IMR-90 (cell line): ENCODE measurements around the gene TOMM40. TPM values are rescaled to one million over a fixed set of nuclear protein-coding genes. Genes with fewer than 3 reads are reported as not detected.

ENCODE experiments used
- ATAC-seq: fragments of 200-7000 bp; cut with Tn5 transposase; 2 replicates; pipeline ENCODE4 v1.9.1; 2020; ENCODE audit warnings: low read depth, mild to moderate bottlenecking, moderate library complexity
- BruUV-seq: library from RNA; stranded (reverse); fragments of 400-500 nt; replicated peaks from 2 replicates; lab custom pipeline; 2021; lab: Mats Ljungman, UMichigan
- CTCF ChIA-PET: fragments of 300-600 bp; formaldehyde crosslinking; extraction: SDS; loops from one replicate; lab custom pipeline; 2021; ENCODE audit warnings: antibody characterized with exemption; lab: Yijun Ruan, JAX
- POLR2A ChIA-PET: fragments of 300-600 bp; sonication (Branson Sonifier 250); formaldehyde crosslinking; loops from one replicate; lab custom pipeline; 2022; ENCODE audit warnings: antibody characterized with exemption; ENCODE audit not compliant: unreplicated experiment; lab: Charles Lee
- DNase-seq: peaks from one replicate; pipeline ENCODE4 v3.0.0; 2013
- H2AFZ ChIP-seq: replicated peaks from 2 replicates; pipeline ENCODE3; 2013; ENCODE audit warnings: low read length, mild to moderate bottlenecking; ENCODE audit not compliant: poor library complexity
- H2AK5ac ChIP-seq: 2 replicates; pipeline ENCODE4 v1.6.1; 2013; ENCODE audit warnings: low read depth, low read length, inconsistent platforms
- H2AK9ac ChIP-seq: replicated peaks from 2 replicates; pipeline ENCODE3; 2013; ENCODE audit warnings: mild to moderate bottlenecking, low read depth, low read length, moderate library complexity; ENCODE audit not compliant: poor library complexity
- H2BK120ac ChIP-seq: 2 replicates; pipeline ENCODE4 v1.6.1; 2013; ENCODE audit warnings: low read depth, low read length, inconsistent platforms
- H2BK15ac ChIP-seq: 3 replicates; pipeline ENCODE4 v1.6.1; 2013; ENCODE audit warnings: low read depth, low read length, inconsistent platforms
- H2BK20ac ChIP-seq: 2 replicates; pipeline ENCODE4 v1.6.1; 2013; ENCODE audit warnings: low read depth, mild to moderate bottlenecking, inconsistent platforms, low read length, moderate library complexity
- H2BK5ac ChIP-seq: 2 replicates; pipeline ENCODE4 v1.6.1; 2013; ENCODE audit warnings: mild to moderate bottlenecking, low read depth, low read length, inconsistent platforms; ENCODE audit not compliant: poor library complexity, severe bottlenecking
- H3K14ac ChIP-seq: replicated peaks from 2 replicates; pipeline ENCODE4 v1.6.1; 2013; ENCODE audit warnings: low read depth, low read length, inconsistent platforms
- H3K18ac ChIP-seq: 2 replicates; pipeline ENCODE4 v1.6.1; 2013; ENCODE audit warnings: low read depth, low read length, control low read depth
- H3K23ac ChIP-seq: 2 replicates; pipeline ENCODE4 v1.6.1; 2013; ENCODE audit warnings: low read depth, low read length, inconsistent platforms
- H3K27ac ChIP-seq: 2 replicates; pipeline ENCODE4 v1.5.1; 2013; ENCODE audit warnings: mild to moderate bottlenecking, control low read depth, low read length; ENCODE audit not compliant: insufficient read depth
- H3K27me3 ChIP-seq: 2 replicates; pipeline ENCODE4 v1.6.1; 2013; ENCODE audit warnings: low read length; ENCODE audit not compliant: control insufficient read depth, insufficient read depth
- H3K36me3 ChIP-seq: 2 replicates; pipeline ENCODE4 v1.6.1; 2013; ENCODE audit warnings: low read length, mixed read lengths; ENCODE audit not compliant: control insufficient read depth, insufficient read depth
- H3K4ac ChIP-seq: 2 replicates; pipeline ENCODE4 v1.6.1; 2013; ENCODE audit warnings: low read depth, low read length, inconsistent platforms
- H3K4me1 ChIP-seq: 2 replicates; pipeline ENCODE4 v1.6.1; 2013; ENCODE audit warnings: low read length, mixed read lengths; ENCODE audit not compliant: control insufficient read depth, insufficient read depth
- H3K4me2 ChIP-seq: 2 replicates; pipeline ENCODE4 v1.6.1; 2013; ENCODE audit warnings: low read depth, mild to moderate bottlenecking, control low read depth, low read length, moderate library complexity
- H3K4me3 ChIP-seq: 2 replicates; pipeline ENCODE4 v1.5.1; 2013; ENCODE audit warnings: low read depth, mild to moderate bottlenecking, control low read depth, low read length, moderate library complexity; ENCODE audit not compliant: insufficient read depth
- H3K56ac ChIP-seq: 2 replicates; pipeline ENCODE4 v1.6.1; 2013; ENCODE audit warnings: low read length, inconsistent platforms; ENCODE audit not compliant: insufficient read depth; ENCODE audit errors: extremely low read depth
- H3K79me1 ChIP-seq, 2 experiments: 2 replicates each; pipeline ENCODE4 v1.6.1; 2013; ENCODE audit warnings: low read length in 2 of 2, inconsistent platforms in 1 of 2, low read depth in 1 of 2
- H3K9ac ChIP-seq: 2 replicates; pipeline ENCODE4 v1.6.1; 2013; ENCODE audit warnings: low read depth, low read length, control low read depth
- H3K9me1 ChIP-seq: 2 replicates; pipeline ENCODE4 v1.6.1; 2013; ENCODE audit warnings: low read length, inconsistent platforms; ENCODE audit not compliant: insufficient read depth
- H3K9me3 ChIP-seq: 2 replicates; pipeline ENCODE4 v1.6.1; 2013; ENCODE audit warnings: low read length; ENCODE audit not compliant: control insufficient read depth, insufficient read depth
- H4K20me1 ChIP-seq: 2 replicates; pipeline ENCODE4 v1.6.1; 2013; ENCODE audit warnings: low read length, inconsistent platforms; ENCODE audit not compliant: insufficient read depth
- H4K5ac ChIP-seq: 2 replicates; pipeline ENCODE4 v1.6.1; 2013; ENCODE audit warnings: mild to moderate bottlenecking, low read depth, low read length, control low read depth
- H4K8ac ChIP-seq, 2 experiments: 2 replicates each; pipeline ENCODE4 v1.6.1; 2013; ENCODE audit warnings: low read depth in 2 of 2, low read length in 2 of 2, control low read depth in 1 of 2, inconsistent platforms in 1 of 2
- H4K91ac ChIP-seq: 2 replicates; pipeline ENCODE4 v1.6.1; 2013; ENCODE audit warnings: low read depth, low read length, inconsistent platforms; ENCODE audit not compliant: insufficient read depth
- CEBPB ChIP-seq: IDR thresholded peaks from 2 replicates; pipeline ENCODE4 v1.6.1; 2012; ENCODE audit warnings: low read depth, low read length, improper control_type of control experiment
- FOS ChIP-seq: fragments of 150-350 bp; IDR thresholded peaks from 2 replicates; pipeline ENCODE4 v1.6.1; 2016; ENCODE audit warnings: low read depth, low read length
- MXI1 ChIP-seq: IDR thresholded peaks from 2 replicates; pipeline ENCODE4 v1.6.1; 2012; ENCODE audit warnings: low read depth, mild to moderate bottlenecking, low read length, moderate library complexity, borderline replicate concordance
- NFE2L2 ChIP-seq: fragments of 150-350 bp; IDR thresholded peaks from 2 replicates; pipeline ENCODE4 v1.6.1; 2016; ENCODE audit warnings: low read depth, mild to moderate bottlenecking, low read length
- RCOR1 ChIP-seq: IDR thresholded peaks from 2 replicates; pipeline ENCODE4 v1.6.1; 2012; ENCODE audit warnings: mild to moderate bottlenecking, low read length, improper control_type of control experiment; ENCODE audit not compliant: insufficient replicate concordance
- RFX5 ChIP-seq: IDR thresholded peaks from 2 replicates; pipeline ENCODE4 v1.8.0; 2012; ENCODE audit warnings: low read depth, mild to moderate bottlenecking, low read length, moderate library complexity
- WGBS, 2 experiments: methylation state at CpG; one replicate each; pipeline versions ENCODE4 v1.1.5 to v1.1.7; 2013; ENCODE audit warnings: missing lambda C conversion rate in 2 of 2; ENCODE audit not compliant: insufficient read length in 1 of 2; ENCODE audit errors: extremely low coverage in 2 of 2; 5-methylcytosine and 5-hydroxymethylcytosine counted together
- dilution Hi-C: fragments of 300-500 bp; cut with HindIII; formaldehyde crosslinking; loops from one replicate; pipeline ENCODE4 v1.14.3; 2018; ENCODE audit warnings: low sequenced_read_pairs; ENCODE audit not compliant: unreplicated experiment
- in situ Hi-C: fragments of 300-500 bp; cut with MboI; formaldehyde crosslinking; loops from 3 replicates; pipeline ENCODE4 v1.14.3; 2019; ENCODE audit warnings: low sequenced_read_pairs, inconsistent platforms, mixed read lengths
- intact Hi-C: fragments of 100-400 bp; cut with micrococcal nuclease; formaldehyde crosslinking; loops from 2 replicates; pipeline ENCODE4 v1.10.0; 2022
- polyA plus RNA-seq, 3 experiments: library from polyadenylated mRNA; depleted of rRNA; stranded (reverse); fragments of >200 nt; gene quantifications; 2 replicates each; pipeline ENCODE4 v1.2.3, GENCODE V29; 2012; ENCODE audit warnings: low replicate concordance in 1 of 3
- total RNA-seq: library from RNA; depleted of rRNA; stranded (reverse); fragments of >200 nt; gene quantifications from 2 replicates; pipeline ENCODE4 v1.2.3, GENCODE V29; 2012
- TF ChIP-seq, protein P1 (sequence below): conservative IDR thresholded peaks from 2 replicates; pipeline ENCODE4 v1.5.1; 2012; ENCODE audit warnings: mild to moderate bottlenecking, low read depth, low read length, improper control_type of control experiment
- TF ChIP-seq, protein P2 (sequence below): fragments of 150-350 bp; IDR thresholded peaks from 2 replicates; pipeline ENCODE4 v1.6.1; 2017; ENCODE audit warnings: mild to moderate bottlenecking, antibody characterized with exemption, low read length, low read depth
- TF ChIP-seq, protein P3 (sequence below): fragments of 150-350 bp; IDR thresholded peaks from 2 replicates; pipeline ENCODE4 v1.6.1; 2016; ENCODE audit warnings: low read depth, mild to moderate bottlenecking, low read length, moderate library complexity, borderline replicate concordance

TOMM40 gene
- total and polyA plus RNA-seq, 2 of the 4 experiments (the other 2 are of a cell fraction): 54.8 to 62.6 TPM

DNA sequence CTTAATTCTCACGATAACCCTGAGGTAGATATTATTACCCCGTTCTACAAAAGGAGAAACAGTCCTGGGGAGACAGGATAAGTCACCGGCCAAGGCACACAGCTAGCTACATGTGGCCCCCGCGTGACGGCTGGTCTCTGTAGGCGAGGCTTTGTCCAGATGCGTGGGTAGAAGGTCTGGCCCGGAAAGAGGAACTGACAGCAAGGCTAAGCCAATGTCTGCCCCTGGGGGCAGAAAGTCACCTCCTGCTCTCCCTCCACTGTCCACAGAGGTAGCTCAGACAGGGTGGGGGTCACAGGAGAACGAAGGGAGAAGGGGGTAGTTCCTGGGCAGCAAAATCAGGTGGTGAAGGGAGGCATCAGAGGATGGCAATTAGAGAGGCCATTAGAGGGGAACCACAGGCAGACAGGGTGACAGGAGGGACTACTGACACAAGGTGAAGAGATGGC, 52.8 kb downstream of the TOMM40 start:
- H2AK9ac ChIP-seq: peak overlapping the region; percentile 81
- no peak overlapping the region for H3K4ac ChIP-seq
- peaks cover 6% of the 10 kb centered on the region; the same call in 1 of the 2 replicates for H3K27me3 ChIP-seq
- dilution Hi-C loops: no loop called here
- in situ Hi-C loops: no loop called here
- no peak overlapping the region for H4K5ac ChIP-seq
- no peaks in the 10 kb centered on the region for H3K9me3 ChIP-seq
- 82% methylated on average over 6 of the region's 10 CpGs; no CpG with 5 or more reads in 1 of the 2 experiments for WGBS, 2 experiments
- no peak overlapping the region for H3K27ac ChIP-seq
- H3K9me1 ChIP-seq: no peaks in the 10 kb centered on the region
- ATAC-seq: no peak
- intact Hi-C loops: no loop called here
- no peak overlapping the region for H3K4me3 ChIP-seq
- TF ChIP-seq RCOR1 (no peak), MXI1 (no peak), NFE2L2 (no peak), CEBPB (no peak), RFX5 (no peak), FOS (no peak)
- TF ChIP-seq, protein P1, sequence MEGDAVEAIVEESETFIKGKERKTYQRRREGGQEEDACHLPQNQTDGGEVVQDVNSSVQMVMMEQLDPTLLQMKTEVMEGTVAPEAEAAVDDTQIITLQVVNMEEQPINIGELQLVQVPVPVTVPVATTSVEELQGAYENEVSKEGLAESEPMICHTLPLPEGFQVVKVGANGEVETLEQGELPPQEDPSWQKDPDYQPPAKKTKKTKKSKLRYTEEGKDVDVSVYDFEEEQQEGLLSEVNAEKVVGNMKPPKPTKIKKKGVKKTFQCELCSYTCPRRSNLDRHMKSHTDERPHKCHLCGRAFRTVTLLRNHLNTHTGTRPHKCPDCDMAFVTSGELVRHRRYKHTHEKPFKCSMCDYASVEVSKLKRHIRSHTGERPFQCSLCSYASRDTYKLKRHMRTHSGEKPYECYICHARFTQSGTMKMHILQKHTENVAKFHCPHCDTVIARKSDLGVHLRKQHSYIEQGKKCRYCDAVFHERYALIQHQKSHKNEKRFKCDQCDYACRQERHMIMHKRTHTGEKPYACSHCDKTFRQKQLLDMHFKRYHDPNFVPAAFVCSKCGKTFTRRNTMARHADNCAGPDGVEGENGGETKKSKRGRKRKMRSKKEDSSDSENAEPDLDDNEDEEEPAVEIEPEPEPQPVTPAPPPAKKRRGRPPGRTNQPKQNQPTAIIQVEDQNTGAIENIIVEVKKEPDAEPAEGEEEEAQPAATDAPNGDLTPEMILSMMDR: no peak
- TF ChIP-seq, protein P2, sequence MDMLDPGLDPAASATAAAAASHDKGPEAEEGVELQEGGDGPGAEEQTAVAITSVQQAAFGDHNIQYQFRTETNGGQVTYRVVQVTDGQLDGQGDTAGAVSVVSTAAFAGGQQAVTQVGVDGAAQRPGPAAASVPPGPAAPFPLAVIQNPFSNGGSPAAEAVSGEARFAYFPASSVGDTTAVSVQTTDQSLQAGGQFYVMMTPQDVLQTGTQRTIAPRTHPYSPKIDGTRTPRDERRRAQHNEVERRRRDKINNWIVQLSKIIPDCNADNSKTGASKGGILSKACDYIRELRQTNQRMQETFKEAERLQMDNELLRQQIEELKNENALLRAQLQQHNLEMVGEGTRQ: no peak
- TF ChIP-seq, protein P3, sequence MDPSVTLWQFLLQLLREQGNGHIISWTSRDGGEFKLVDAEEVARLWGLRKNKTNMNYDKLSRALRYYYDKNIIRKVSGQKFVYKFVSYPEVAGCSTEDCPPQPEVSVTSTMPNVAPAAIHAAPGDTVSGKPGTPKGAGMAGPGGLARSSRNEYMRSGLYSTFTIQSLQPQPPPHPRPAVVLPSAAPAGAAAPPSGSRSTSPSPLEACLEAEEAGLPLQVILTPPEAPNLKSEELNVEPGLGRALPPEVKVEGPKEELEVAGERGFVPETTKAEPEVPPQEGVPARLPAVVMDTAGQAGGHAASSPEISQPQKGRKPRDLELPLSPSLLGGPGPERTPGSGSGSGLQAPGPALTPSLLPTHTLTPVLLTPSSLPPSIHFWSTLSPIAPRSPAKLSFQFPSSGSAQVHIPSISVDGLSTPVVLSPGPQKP: no peak
- no peak overlapping the region for H3K4me2 ChIP-seq
- no peak overlapping the region for H2BK15ac ChIP-seq
- POLR2A ChIA-PET: no interaction called here
- H3K14ac ChIP-seq: no peak overlapping the region
- no peak overlapping the region for H3K23ac ChIP-seq
- H3K36me3 ChIP-seq: no peaks in the 10 kb centered on the region
- no peak overlapping the region for H2AK5ac ChIP-seq
- H3K79me1 ChIP-seq: no peaks in the 10 kb centered on the region
- H2AFZ ChIP-seq: peak overlapping the region; percentile 41
- no peak overlapping the region for H3K18ac ChIP-seq
- no peak overlapping the region for H2BK120ac ChIP-seq
- H2BK20ac ChIP-seq: no peak overlapping the region
- BruUV-seq: no TSS peak
- H3K9ac ChIP-seq: no peak overlapping the region
- no peak for DNase-seq
- H4K20me1 ChIP-seq: no peaks in the 10 kb centered on the region
- H2BK5ac ChIP-seq: no peak overlapping the region
- CTCF ChIA-PET: no interaction called here
- no peak overlapping the region for H3K56ac ChIP-seq
- H3K4me1 ChIP-seq: no peaks in the 10 kb centered on the region
- H4K91ac ChIP-seq: no peak overlapping the region
- no peak overlapping the region for H4K8ac ChIP-seq
